CMK (cell line): ENCODE results near the gene C1QTNF1.

Source experiments
- DNase-seq: peaks from one replicate; pipeline ENCODE4 v3.0.0-alpha.2; 2010; ENCODE audit warnings: low read depth

C1QTNF1 gene

DNA sequence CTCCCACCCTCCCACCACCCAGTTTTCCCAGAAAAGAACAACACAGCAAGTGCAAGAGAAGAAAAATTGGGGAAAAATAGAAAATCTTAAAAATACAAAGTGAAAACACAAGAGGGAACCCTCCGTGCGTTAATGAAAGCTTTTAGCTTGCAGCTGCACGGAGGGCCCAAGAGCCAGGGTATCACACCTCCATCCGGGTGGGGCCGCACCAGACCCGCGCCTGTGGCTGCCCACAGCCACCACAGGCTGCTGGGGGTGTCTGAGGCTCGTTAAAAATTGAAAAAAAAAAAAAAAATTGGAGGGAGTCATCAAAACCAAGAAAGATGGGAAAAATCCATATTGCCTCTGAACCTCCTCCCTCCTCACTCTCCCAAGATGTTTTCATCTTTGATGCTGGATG lies 69.3 kb downstream of the C1QTNF1 start:
- DNase-seq, result no peak

DNA sequence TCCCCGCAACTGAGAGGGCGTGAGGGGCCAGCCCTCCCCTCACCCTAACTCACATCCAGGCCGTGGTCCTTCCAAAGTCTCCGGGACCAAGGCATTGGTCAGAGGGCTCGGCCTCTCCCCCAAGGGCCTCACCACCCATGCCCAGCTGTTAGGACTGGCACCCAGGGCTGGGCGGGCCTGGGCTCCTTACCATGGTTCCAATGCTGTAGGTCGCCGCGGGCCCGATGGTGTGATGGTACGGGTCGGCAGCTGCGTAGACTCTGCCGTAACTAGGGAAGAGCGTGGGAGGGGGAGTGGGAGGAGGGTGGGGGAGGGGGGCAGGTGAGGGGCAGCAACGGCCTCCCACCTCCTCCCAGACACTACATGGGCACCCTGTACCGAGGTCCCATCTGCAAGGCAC lies 70.3 kb downstream of the C1QTNF1 start:
- no peak for DNase-seq

DNA sequence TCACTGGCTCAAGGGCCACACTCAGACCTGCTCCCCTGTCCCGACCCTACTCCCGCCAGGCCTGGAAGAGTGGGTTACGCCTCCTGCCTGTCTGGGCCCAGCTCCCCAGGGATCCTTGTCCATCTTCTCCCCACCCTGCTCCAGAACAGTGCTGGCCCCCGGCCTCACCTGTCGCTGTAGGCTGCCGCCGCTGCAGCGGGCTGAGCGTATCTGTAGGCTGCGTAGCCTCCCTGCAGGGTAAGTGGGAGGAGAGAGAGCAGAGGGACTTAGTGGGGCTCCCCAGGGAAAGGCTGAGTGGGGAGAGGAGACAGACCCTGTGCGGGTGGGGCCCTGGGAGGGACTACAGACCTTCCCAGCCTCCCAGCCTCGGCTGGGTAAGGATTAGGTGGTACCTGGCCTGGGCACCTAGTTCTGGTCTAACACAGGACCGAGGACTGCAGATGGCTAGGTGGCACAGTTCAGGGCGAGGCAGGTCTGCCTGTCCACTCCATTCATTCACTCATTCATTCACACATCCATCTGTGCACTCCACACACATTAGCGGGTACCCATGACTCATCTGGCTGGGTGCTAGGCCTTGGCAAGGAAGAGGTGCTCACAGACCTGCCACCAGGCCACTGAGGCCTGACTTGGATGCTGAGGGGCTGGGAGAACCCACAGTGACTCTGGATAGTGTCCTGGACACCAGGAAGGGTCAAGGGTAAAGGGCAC lies 71.5 kb downstream of the C1QTNF1 start:
- no peak for DNase-seq

DNA sequence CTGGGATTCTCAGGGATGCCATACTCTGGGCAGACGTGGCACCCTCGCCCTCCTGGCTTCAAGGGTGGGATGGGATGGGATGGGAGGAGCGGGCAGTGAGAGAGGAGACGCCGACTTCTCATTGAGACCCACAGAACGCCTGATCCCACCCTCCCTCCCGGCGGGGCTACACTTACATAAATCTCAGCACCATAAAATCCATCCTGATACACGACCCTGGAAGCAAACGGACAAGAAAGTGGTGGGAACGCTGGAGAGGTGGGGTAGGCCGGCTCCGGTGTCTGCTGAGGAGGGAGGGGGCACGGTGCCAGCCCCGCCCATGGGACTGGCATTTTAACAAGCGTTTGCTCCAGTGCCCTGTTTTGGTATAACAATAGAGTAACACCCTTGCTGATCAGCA lies 72.5 kb downstream of the C1QTNF1 start:
- no peak for DNase-seq

DNA sequence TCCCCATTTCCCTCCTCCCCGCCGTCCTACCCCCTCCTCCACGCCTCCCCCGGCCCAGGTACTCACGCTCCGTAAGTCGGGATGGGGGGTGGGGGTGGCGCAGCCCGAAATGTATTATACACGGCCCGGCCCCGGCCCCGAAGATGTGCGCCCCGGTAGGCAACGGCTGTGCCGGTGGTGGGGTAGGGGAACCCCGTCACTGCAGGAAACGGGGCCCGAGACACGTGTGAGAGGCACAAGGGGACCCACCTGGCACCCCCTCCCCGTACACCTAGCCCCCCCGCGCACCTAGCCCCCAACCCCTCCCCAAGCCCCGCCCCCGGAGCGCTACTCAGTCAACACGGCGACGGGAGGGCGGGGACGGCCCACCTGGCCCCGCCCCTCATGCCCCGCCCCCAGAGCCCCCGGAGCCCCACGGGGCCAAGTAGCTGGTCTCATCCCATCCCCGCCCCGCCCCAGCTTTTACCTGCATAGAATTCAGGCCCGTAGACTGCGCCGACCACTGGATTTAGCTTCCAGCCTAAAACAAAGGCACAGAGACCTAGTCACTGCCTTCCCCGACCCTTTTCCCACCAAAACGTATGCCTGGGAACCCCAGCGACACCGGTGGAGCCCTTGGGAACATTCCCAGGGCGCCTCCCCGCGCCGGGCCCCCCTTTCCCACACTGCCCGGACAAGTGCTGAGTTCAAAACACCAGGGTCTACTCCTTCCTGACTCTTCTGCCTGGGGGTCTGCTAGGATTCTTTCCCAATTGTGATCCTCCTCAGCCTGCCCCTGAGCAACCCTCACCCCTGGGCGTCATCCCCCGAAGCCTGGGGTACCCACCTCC lies 73.5 kb downstream of the C1QTNF1 start:
- no peak for DNase-seq

DNA sequence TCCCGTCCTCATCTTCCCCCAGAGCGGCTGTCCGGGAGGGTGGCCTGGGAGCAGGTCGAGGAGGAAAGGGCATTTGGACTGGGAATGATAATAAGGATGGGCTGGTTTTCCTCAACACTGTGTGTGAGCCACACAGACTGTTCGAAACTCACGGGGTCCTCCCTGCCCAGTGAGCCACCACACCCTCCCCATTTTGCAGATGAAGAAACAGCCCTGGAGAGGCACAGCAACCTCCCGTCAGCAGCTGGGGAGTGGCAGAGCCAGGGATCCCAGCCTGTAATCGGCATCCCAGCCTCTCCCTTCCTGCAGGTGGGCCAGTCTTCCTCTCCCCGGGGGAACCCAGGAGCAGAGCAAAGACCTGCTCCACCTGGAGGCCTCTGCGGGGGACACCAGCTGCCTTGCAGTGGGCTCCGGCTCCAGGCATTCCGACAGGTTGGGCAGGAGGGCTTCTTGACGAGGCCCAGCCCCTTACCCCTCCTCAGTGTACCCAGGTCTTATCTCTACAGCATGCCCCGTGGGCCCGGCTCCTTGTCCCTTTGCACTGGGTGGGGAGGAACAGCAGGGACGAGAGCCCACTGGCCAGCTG lies 74.4 kb downstream of the C1QTNF1 start:
- no peak for DNase-seq
